ENCODE results near the gene BID. TPM values are rescaled to one million over a fixed set of nuclear protein-coding genes. Genes with fewer than 3 reads are reported as not detected.

BID gene
- total RNA-seq, 2 experiments from 2014 or later, result 46.2 to 48.4 TPM

GRCh38 chr22:17797721-17798559, 23.7 kb upstream of the BID start:
- Mint-ChIP-seq H3K4me3 (no peak overlapping the region), H3K36me3 (ENCODE audit: low read depth) (no peaks in the 10 kb centered on the region), H3K4me1 (ENCODE audit: low read depth) (peaks cover 4% of the 10 kb centered on the region), H3K9me3 (ENCODE audit: insufficient read depth) (no peaks in the 10 kb centered on the region), H3K27ac (no peak overlapping the region), H3K27me3 (ENCODE audit: low read depth) (no peaks in the 10 kb centered on the region)
- DNase-seq (no peak), ATAC-seq (peak; percentile 15)
- POLR2A ChIA-PET, result no interaction called here
- CTCF ChIA-PET, result interaction anchor here (0.7 to 1.1 kb wide), 2 partner anchors 13 to 33 kb away, joined by 3 read pairs; no protein-coding TSS in a partner anchor

GRCh38 chr22:17796695-17797094, 22.4 kb upstream of the BID start:
- no peak for ATAC-seq
- no peak overlapping the region for H3K27ac Mint-ChIP-seq
- no peaks in the 10 kb centered on the region for H3K27me3 Mint-ChIP-seq (ENCODE audit: low read depth)
- no peak for DNase-seq
- H3K9me3 Mint-ChIP-seq (ENCODE audit: insufficient read depth), result no peaks in the 10 kb centered on the region
- CTCF ChIA-PET, result interaction anchor here (1.1 kb wide), 1 partner anchor 10 kb away, joined by 4 read pairs; no protein-coding TSS in a partner anchor
- peaks cover 4% of the 10 kb centered on the region for H3K4me1 Mint-ChIP-seq (ENCODE audit: low read depth)
- no peak overlapping the region for H3K4me3 Mint-ChIP-seq
- POLR2A ChIA-PET, result no interaction called here
- no peaks in the 10 kb centered on the region for H3K36me3 Mint-ChIP-seq (ENCODE audit: low read depth)

GRCh38 chr22:17795661-17796548, 21.6 kb upstream of the BID start:
- ChIA-PET POLR2A (no interaction called here), CTCF (interaction anchor here (1.1 to 2.1 kb wide), 2 partner anchors 9 to 11 kb away, joined by 4 to 8 read pairs; no protein-coding TSS in a partner anchor)
- H3K9me3 Mint-ChIP-seq (ENCODE audit: insufficient read depth), result no peaks in the 10 kb centered on the region
- H3K4me1 Mint-ChIP-seq (ENCODE audit: low read depth), result peaks cover 4% of the 10 kb centered on the region
- ATAC-seq, result no peak
- no peak overlapping the region for H3K4me3 Mint-ChIP-seq
- H3K27ac Mint-ChIP-seq, result peak overlapping the region; percentile 10
- no peak for DNase-seq
- no peaks in the 10 kb centered on the region for H3K36me3 Mint-ChIP-seq (ENCODE audit: low read depth)
- H3K27me3 Mint-ChIP-seq (ENCODE audit: low read depth), result no peaks in the 10 kb centered on the region

- ATAC-seq (no peak), DNase-seq (no peak)
- ChIA-PET CTCF (interaction anchor here (2.1 kb wide), 1 partner anchor 10 kb away, joined by 8 read pairs; no protein-coding TSS in a partner anchor), POLR2A (no interaction called here)
- no peaks in the 10 kb centered on the region for H3K9me3 Mint-ChIP-seq (ENCODE audit: insufficient read depth)
- H3K36me3 Mint-ChIP-seq (ENCODE audit: low read depth), result no peaks in the 10 kb centered on the region
- no peak overlapping the region for H3K4me3 Mint-ChIP-seq
- H3K27me3 Mint-ChIP-seq (ENCODE audit: low read depth), result no peaks in the 10 kb centered on the region
- peaks cover 4% of the 10 kb centered on the region for H3K4me1 Mint-ChIP-seq (ENCODE audit: low read depth)
- H3K27ac Mint-ChIP-seq, result no peak overlapping the region
Observed at GRCh38 chr22:17794726-17795542, 20.7 kb upstream of the BID start.

- no peaks in the 10 kb centered on the region for H3K9me3 Mint-ChIP-seq (ENCODE audit: insufficient read depth)
- H3K4me3 Mint-ChIP-seq, result no peak overlapping the region
- POLR2A ChIA-PET, result no interaction called here
- no peaks in the 10 kb centered on the region for H3K27me3 Mint-ChIP-seq (ENCODE audit: low read depth)
- no peak overlapping the region for H3K27ac Mint-ChIP-seq
- no peaks in the 10 kb centered on the region for H3K36me3 Mint-ChIP-seq (ENCODE audit: low read depth)
- no peak for ATAC-seq
- CTCF ChIA-PET, result no interaction called here
- no peaks in the 10 kb centered on the region for H3K4me1 Mint-ChIP-seq (ENCODE audit: low read depth)
- no peak for DNase-seq
Observed at GRCh38 chr22:17792854-17793434, 18.7 kb upstream of the BID start.

- Mint-ChIP-seq H3K27ac (no peak overlapping the region), H3K27me3 (ENCODE audit: low read depth) (no peaks in the 10 kb centered on the region), H3K4me1 (ENCODE audit: low read depth) (no peaks in the 10 kb centered on the region), H3K4me3 (no peak overlapping the region), H3K36me3 (ENCODE audit: low read depth) (no peaks in the 10 kb centered on the region), H3K9me3 (ENCODE audit: insufficient read depth) (no peaks in the 10 kb centered on the region)
- CTCF ChIA-PET, result no interaction called here
- POLR2A ChIA-PET, result no interaction called here
- DNase-seq, result no peak
- ATAC-seq, result peak; percentile 31
Observed at GRCh38 chr22:17792299-17792698, 18.0 kb upstream of the BID start.

- Mint-ChIP-seq H3K27ac (no peak overlapping the region), H3K4me3 (no peak overlapping the region), H3K27me3 (ENCODE audit: low read depth) (no peaks in the 10 kb centered on the region), H3K9me3 (ENCODE audit: insufficient read depth) (no peaks in the 10 kb centered on the region), H3K4me1 (ENCODE audit: low read depth) (peaks cover 4% of the 10 kb centered on the region), H3K36me3 (ENCODE audit: low read depth) (no peaks in the 10 kb centered on the region)
- ChIA-PET CTCF (no interaction called here), POLR2A (no interaction called here)
- DNase-seq (no peak), ATAC-seq (no peak)
Observed at GRCh38 chr22:17791196-17791595, 16.9 kb upstream of the BID start.

- H3K27ac Mint-ChIP-seq, result no peak overlapping the region
- no peak overlapping the region for H3K4me3 Mint-ChIP-seq
- CTCF ChIA-PET, result interaction anchor here (0.5 kb wide), 1 partner anchor 44 kb away, joined by 5 read pairs; no protein-coding TSS in a partner anchor
- ATAC-seq, result no peak
- DNase-seq, result no peak
- POLR2A ChIA-PET, result no interaction called here
- no peaks in the 10 kb centered on the region for H3K36me3 Mint-ChIP-seq (ENCODE audit: low read depth)
- no peaks in the 10 kb centered on the region for H3K27me3 Mint-ChIP-seq (ENCODE audit: low read depth)
- H3K9me3 Mint-ChIP-seq (ENCODE audit: insufficient read depth), result no peaks in the 10 kb centered on the region
- H3K4me1 Mint-ChIP-seq (ENCODE audit: low read depth), result peaks cover 5% of the 10 kb centered on the region
Observed at GRCh38 chr22:17789379-17790200, 15.3 kb upstream of the BID start.

GRCh38 chr22:17788528-17789378, 14.5 kb upstream of the BID start:
- H3K9me3 Mint-ChIP-seq (ENCODE audit: insufficient read depth), result no peaks in the 10 kb centered on the region
- no peaks in the 10 kb centered on the region for H3K36me3 Mint-ChIP-seq (ENCODE audit: low read depth)
- DNase-seq (no peak), ATAC-seq (no peak)
- H3K27ac Mint-ChIP-seq, result no peak overlapping the region
- H3K4me1 Mint-ChIP-seq (ENCODE audit: low read depth), result peaks cover 5% of the 10 kb centered on the region
- no peaks in the 10 kb centered on the region for H3K27me3 Mint-ChIP-seq (ENCODE audit: low read depth)
- no peak overlapping the region for H3K4me3 Mint-ChIP-seq
- ChIA-PET POLR2A (interaction anchor here (1.3 kb wide), 1 partner anchor 10 kb away, joined by 5 read pairs; no protein-coding TSS in a partner anchor), CTCF (interaction anchor here (0.5 to 1.0 kb wide), 2 partner anchors 43 to 47 kb away, joined by 4 to 5 read pairs; no protein-coding TSS in a partner anchor)

Measured in activated CD8-positive, alpha-beta T cell treated with anti-CD3 and anti-CD28 coated beads, Interleukin-2, amount 10 ng/mL, durations not matched to agents 7 days and 5 days (primary cell).